Adrenal gland (tissue), 12 donors: ENCODE measurements around the gene CRTAP. TPM values are rescaled to one million over a fixed set of nuclear protein-coding genes. Genes with fewer than 3 reads are reported as not detected.

Experiments
- DNase-seq, 7 donors: peaks; one replicate each; pipeline ENCODE4 v3.0.0-alpha.2; 2019 to 2020
- H3K27ac ChIP-seq, 5 donors: fragments of 200-600 bp; sonication (generic) in 4 of 5; 1 replicate in 3 of 5; 2 replicates in 2 of 5; pipeline versions ENCODE4 v1.5.1 to v1.8.0; 2016 to 2020; ENCODE audit warnings: mild to moderate bottlenecking in 1 of 5
- H3K27me3 ChIP-seq: fragments of 200-600 bp; 2 replicates; pipeline ENCODE4 v1.8.0; 2021
- H3K36me3 ChIP-seq, 2 donors: fragments of 200-600 bp; replicated peaks in 1 of 2; 1 replicate in 1 of 2; 2 replicates in 1 of 2; pipeline versions ENCODE4 v1.5.1 to v1.8.0; 2018 to 2022
- H3K4me1 ChIP-seq, 2 donors: fragments of 200-600 bp; replicated peaks in 1 of 2; 1 replicate in 1 of 2; 2 replicates in 1 of 2; pipeline versions ENCODE4 v1.5.1 to v1.8.0; 2018 to 2021
- H3K4me3 ChIP-seq, 4 donors: fragments of 200-600 bp; sonication (generic) in 3 of 4; one replicate each; pipeline ENCODE4 v1.5.1; 2016 to 2018
- H3K9me3 ChIP-seq, 3 donors: fragments of 200-600 bp; sonication (generic) in 1 of 3; replicated peaks in 1 of 3; 1 replicate in 2 of 3; 2 replicates in 1 of 3; pipeline versions ENCODE4 v1.5.1 to v1.8.0; 2016 to 2021
- CTCF ChIP-seq, 6 experiments: fragments of 450-650 bp in 4 of 6; fragments of 200-600 bp in 2 of 6; sonication (generic) in 1 of 6; IDR thresholded peaks; 1 replicate in 5 of 6; 2 replicates in 1 of 6; pipeline versions ENCODE4 v1.5.1 to v1.8.0; 2016 to 2021; ENCODE audit warnings: antibody characterized with exemption in 6 of 6, mild to moderate bottlenecking in 2 of 6, moderate library complexity in 1 of 6
- POLR2A ChIP-seq, 2 donors: fragments of 450-650 bp; IDR thresholded peaks; one replicate each; pipeline ENCODE4 v1.6.1; 2017; ENCODE audit warnings: antibody characterized with exemption in 2 of 2, mild to moderate bottlenecking in 2 of 2, moderate library complexity in 1 of 2
- WGBS, 4 donors: extraction: QIAGEN DNeasy Blood & Tissue Kit in 2 of 4; methylation state at CpG; one replicate each; pipeline versions ENCODE4 v1.1.5 to v1.1.7; 2013 to 2017; 5-methylcytosine and 5-hydroxymethylcytosine counted together
- intact Hi-C, 2 donors: fragments of 100-400 bp; cut with DNase I; formaldehyde crosslinking; loops; one replicate each; pipeline versions ENCODE4 v1.14.1 to v1.15.0; 2022 to 2023
- polyA plus RNA-seq, 3 donors: library from polyadenylated mRNA; stranded (reverse); fragments of 200-250 nt in 2 of 3; fragments of 350-450 nt in 1 of 3; fragmentation: Illumina TruSeq in 1 of 3; extraction: RNeasy Lipid Tissue Mini Kit (QIAGEN cat#74804) in 1 of 3; gene quantifications; one replicate each; pipeline ENCODE4 v1.2.3, GENCODE V29; 2013 to 2014
- small RNA-seq, 2 donors: library from RNA; depleted of rRNA; stranded (forward); fragments of <200 nt; gene quantifications; one replicate each; pipeline ENCODE3, GENCODE V24; 2016
- total RNA-seq, 9 donors: library from RNA; depleted of rRNA in 4 of 9; stranded (reverse); fragments of >200 nt in 4 of 9; fragments of 120-200 nt in 1 of 9; fragmentation: NEBNext Ultra II Directional in 1 of 9; extraction: Animal tissue kit (Norgen Biotek cat#: 25700) in 1 of 9; gene quantifications; one replicate each; pipeline versions ENCODE4 v1.1.0 to v1.2.4, GENCODE V29; 2013 to 2023
- donor health status: healthy with polysubstance abuse.
- donor health status: Bipolar disorder and iron deficiency.
- donor health status: DM: yes; HTN: yes; CAD: no.
- donor health status: DM: no; HTN: no; CAD: no.
- donor health status: DM: no; HTN: no; CAD: no.
- donor health status: DM: yes; HTN: yes; CAD: no.

CRTAP gene
- total and polyA plus RNA-seq, 12 donors: 64.5 to 677 (median 282) TPM

GRCh38 chr3:33196538-33196937 is 82.7 kb downstream of the CRTAP start:
- no peaks in the 10 kb centered on the region for H3K36me3 ChIP-seq
- no peaks in the 10 kb centered on the region for H3K4me1 ChIP-seq
- no peaks in the 10 kb centered on the region for H3K27me3 ChIP-seq
- 74 to 88% (median 76%) methylated on average over 3 of the region's 3 CpGs for WGBS, 4 donors
- no peak overlapping the region for H3K27ac ChIP-seq
- intact Hi-C loops: no loop called here
- TF ChIP-seq POLR2A (IDR thresholded peaks at IDR 0.05): no peak
- no peak for TF ChIP-seq CTCF (IDR thresholded peaks at IDR 0.05)
- no peak overlapping the region for H3K4me3 ChIP-seq
- no peak for DNase-seq
- no peaks in the 10 kb centered on the region for H3K9me3 ChIP-seq

Small RNA genes lying within 50 kb of the gene (small RNA-seq; reads per million reads assigned to genes)
- gene AC123900.1 (0 reads per million in 2 donors), gene RN7SL296P (0 to 0.12 reads per million in 2 donors), gene SUMO2P10 (0 reads per million in 2 donors)

Other genes with a start within 250 kb of the CRTAP start
- under 1 TPM in 7 of 9 donors, not detected in 2; 0.07 to 0.39 (median 0.26) TPM for gene CCR4, start 162.4 kb upstream of the CRTAP start, total RNA-seq
- gene CCR4, start 162.4 kb upstream of the CRTAP start, polyA plus RNA-seq: under 1 TPM in 1 of 3 donors, not detected in 2; 0.04 TPM
- gene GLB1, start 16.9 kb upstream of the CRTAP start, total RNA-seq: 100 to 1,000 TPM in 5 of 9 donors, 10 to 100 TPM in 4; 67.6 to 182 (median 108) TPM
- gene GLB1, start 16.9 kb upstream of the CRTAP start, polyA plus RNA-seq: 10 to 100 TPM; 10.8 to 59.3 (median 13.2) TPM
- 10 to 100 TPM in 1 of 9 donors, 1 to 10 TPM in 8; 3.3 to 10.1 (median 7.1) TPM for gene TMPPE, start 16.9 kb upstream of the CRTAP start, total RNA-seq
- 1 to 10 TPM in 1 of 3 donors, under 1 TPM in 2; 0.17 to 1.3 (median 0.80) TPM for gene TMPPE, start 16.9 kb upstream of the CRTAP start, polyA plus RNA-seq
- gene SUSD5, start 104.8 kb downstream of the CRTAP start, total RNA-seq: 1 to 10 TPM in 7 of 9 donors, under 1 TPM in 2; 0.42 to 2.0 (median 1.2) TPM
- under 1 TPM; 0.16 to 0.93 (median 0.57) TPM for gene SUSD5, start 104.8 kb downstream of the CRTAP start, polyA plus RNA-seq
- 10 to 100 TPM in 3 of 9 donors, 1 to 10 TPM in 6; 5.9 to 25.5 (median 9.6) TPM for gene FBXL2, start 163.4 kb downstream of the CRTAP start, total RNA-seq
- 10 to 100 TPM in 1 of 3 donors, 1 to 10 TPM in 2; 6.8 to 11.5 (median 7.3) TPM for gene FBXL2, start 163.4 kb downstream of the CRTAP start, polyA plus RNA-seq